ENCODE results near the gene FXYD3. TPM values are rescaled to one million over a fixed set of nuclear protein-coding genes. Genes with fewer than 3 reads are reported as not detected.
A peak's percentile ranks its signal among the peaks of the same experiment; 100 is the strongest.

The FXYD3 gene
- total RNA-seq, 2 donors from 2014 or later: not detected

DNA sequence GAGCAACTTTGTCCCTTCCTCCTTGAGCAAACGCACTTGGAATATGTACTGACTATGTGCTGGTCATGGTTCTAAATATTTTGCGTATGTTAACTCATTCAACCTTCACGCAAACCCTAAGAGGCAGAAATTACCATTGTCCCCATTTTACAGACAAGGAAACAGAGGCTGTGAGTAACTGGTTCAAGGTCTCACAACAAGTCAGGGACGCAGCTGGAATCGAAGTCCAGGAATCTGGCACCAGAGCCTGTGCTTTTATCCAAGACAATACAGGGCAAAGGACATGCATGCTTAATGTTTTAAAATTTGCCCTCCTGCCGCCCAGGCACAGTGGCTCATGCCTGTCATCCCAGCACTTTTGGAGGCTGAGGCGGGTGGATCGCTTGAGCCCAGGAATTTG, 44.0 kb downstream of the FXYD3 start:
- H3K4me3 Mint-ChIP-seq: peak overlapping the region; percentile 97
- no peaks in the 10 kb centered on the region for H3K27me3 Mint-ChIP-seq
- ATAC-seq (replicated peaks): no peak
- no peak overlapping the region for H3K27ac Mint-ChIP-seq
- H3K36me3 Mint-ChIP-seq (ENCODE audit: low read depth): peaks cover 100% of the 10 kb centered on the region
- no peaks in the 10 kb centered on the region for H3K9me3 Mint-ChIP-seq
- peaks cover 24% of the 10 kb centered on the region for H3K4me1 Mint-ChIP-seq

DNA sequence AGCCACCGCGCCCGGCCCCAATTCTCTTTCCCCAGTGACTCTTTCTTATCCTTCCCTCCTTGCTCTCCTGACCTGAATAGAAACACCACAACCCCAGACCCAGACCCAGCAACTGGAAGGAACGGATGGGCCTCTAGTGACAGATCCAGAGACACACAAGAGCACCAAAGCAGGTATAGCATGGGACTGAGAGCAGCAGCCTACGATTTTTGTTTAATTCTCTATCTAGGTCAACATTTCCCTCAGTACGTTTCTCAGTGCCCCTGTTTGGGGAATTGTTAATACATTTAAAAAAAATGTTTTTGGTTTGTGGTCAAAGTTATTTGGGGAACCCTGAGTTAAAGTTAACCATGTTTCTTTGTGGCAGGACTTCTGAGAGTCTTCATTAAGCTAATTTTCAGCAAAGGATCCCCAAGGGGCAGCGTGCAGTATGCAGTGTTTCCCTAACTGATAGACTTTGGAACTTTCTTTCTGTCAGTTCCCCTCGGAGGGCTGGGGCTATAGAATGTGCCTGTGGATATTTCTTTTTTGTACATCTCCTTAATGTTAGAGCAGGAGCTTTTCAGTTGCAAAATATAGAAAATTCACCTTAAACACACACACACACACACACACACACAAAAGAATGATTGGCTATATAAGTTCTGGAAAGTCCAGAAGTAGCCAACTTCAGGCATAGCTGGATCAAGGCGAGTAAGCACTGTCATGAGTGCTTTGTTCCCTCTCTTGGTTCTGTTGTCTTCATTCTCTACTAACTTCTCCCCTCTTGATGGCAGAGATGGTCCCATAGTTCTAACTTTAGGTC, 45.2 kb downstream of the FXYD3 start:
- H3K36me3 Mint-ChIP-seq (ENCODE audit: low read depth): peaks cover 100% of the 10 kb centered on the region
- no peak overlapping the region for H3K4me3 Mint-ChIP-seq
- H3K4me1 Mint-ChIP-seq: peaks cover 29% of the 10 kb centered on the region
- H3K27me3 Mint-ChIP-seq: no peaks in the 10 kb centered on the region
- no peaks in the 10 kb centered on the region for H3K9me3 Mint-ChIP-seq
- no peak for ATAC-seq (replicated peaks)
- no peak overlapping the region for H3K27ac Mint-ChIP-seq

DNA sequence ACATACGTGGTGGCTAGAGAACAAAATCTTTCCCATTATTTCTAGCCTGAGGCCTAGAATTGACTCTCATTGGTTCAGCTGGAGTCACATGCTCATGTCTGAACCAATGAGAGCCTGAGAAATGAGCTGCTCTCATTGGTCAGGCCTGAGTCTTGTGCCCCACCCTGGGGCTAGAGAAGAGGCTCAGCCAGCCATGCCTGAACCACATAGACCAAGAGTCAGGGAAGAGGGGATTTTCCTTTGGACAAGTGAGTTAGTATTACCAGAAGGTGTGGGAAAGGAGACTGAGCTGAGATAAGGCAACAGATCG, 45.8 kb downstream of the FXYD3 start:
- H3K4me1 Mint-ChIP-seq: peaks cover 28% of the 10 kb centered on the region
- H3K36me3 Mint-ChIP-seq (ENCODE audit: low read depth): peaks cover 100% of the 10 kb centered on the region
- no peak overlapping the region for H3K27ac Mint-ChIP-seq
- ATAC-seq (replicated peaks): peak; percentile 43
- no peaks in the 10 kb centered on the region for H3K27me3 Mint-ChIP-seq
- H3K4me3 Mint-ChIP-seq: no peak overlapping the region
- H3K9me3 Mint-ChIP-seq: peaks cover 2% of the 10 kb centered on the region

DNA sequence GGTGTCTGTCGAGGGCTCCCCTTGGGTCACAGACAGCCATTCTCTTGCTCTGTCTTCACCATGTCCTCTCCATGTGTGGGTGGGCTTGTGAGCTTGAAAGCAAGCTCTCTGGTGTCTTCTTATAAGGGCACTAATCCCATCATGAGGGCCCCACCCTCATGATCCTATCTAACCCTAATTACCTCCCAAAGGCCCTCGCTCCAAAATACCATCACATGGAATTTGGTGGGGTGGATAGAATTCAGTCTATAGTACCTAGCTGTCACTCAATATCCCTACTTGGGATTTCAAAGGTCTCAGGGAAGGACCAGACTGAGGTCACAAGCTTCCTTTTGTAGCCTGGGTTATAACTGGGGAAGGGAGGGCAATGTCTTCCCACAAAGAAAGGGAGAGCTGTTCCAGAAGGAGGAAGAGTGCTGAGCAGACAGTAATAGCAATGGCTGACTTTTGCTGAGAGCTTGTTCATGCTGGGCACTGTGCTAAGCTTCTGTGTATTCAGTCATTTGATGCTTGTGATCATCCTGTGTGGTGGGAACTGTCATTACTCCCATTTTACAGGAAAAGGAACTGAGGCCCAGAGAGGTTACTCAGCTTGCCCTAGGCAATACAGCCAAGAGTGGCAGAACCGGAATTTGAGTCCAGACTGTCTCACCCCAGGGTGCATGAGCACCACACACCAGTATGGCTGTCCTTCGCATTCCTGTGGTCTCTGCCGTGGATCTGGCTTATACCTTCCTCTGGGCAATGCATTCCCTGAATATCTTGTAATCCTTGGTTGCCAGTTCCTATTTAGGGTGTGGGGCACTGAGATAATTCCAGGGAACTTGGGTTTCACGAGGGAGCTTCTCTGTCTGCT, 47.1 kb downstream of the FXYD3 start:
- H3K4me3 Mint-ChIP-seq: peak overlapping the region; percentile 20
- peaks cover 100% of the 10 kb centered on the region for H3K36me3 Mint-ChIP-seq (ENCODE audit: low read depth)
- peak overlapping the region; percentile 11 for H3K27ac Mint-ChIP-seq
- H3K27me3 Mint-ChIP-seq: no peaks in the 10 kb centered on the region
- peaks cover 32% of the 10 kb centered on the region for H3K4me1 Mint-ChIP-seq
- H3K9me3 Mint-ChIP-seq: peaks cover 4% of the 10 kb centered on the region
- ATAC-seq (replicated peaks): no peak

DNA sequence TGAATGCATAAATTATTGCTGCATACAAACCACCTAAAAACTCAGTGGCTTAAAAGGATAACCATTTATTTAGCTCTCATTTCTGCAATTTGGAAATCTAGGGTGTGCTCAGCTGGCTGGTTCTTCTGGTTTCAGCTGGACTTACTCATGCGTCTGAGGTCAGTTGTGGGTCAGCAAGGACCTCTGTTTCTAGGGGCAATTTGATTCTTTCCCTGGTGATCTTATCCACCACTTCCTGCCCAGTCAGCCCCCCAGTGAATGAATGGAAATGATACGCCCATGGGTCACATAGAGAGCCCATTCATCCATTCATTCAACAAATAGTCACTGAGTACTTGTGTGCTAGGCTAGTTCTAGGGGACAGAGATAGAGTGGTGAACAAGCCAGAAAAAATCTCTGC, 48.8 kb downstream of the FXYD3 start:
- peak; percentile 22 for ATAC-seq (replicated peaks)
- no peaks in the 10 kb centered on the region for H3K27me3 Mint-ChIP-seq
- H3K9me3 Mint-ChIP-seq: peaks cover 4% of the 10 kb centered on the region
- H3K4me1 Mint-ChIP-seq: peaks cover 34% of the 10 kb centered on the region
- peak overlapping the region; percentile 58 for H3K27ac Mint-ChIP-seq
- H3K4me3 Mint-ChIP-seq: peak overlapping the region; percentile 28
- H3K36me3 Mint-ChIP-seq (ENCODE audit: low read depth): peaks cover 100% of the 10 kb centered on the region

DNA sequence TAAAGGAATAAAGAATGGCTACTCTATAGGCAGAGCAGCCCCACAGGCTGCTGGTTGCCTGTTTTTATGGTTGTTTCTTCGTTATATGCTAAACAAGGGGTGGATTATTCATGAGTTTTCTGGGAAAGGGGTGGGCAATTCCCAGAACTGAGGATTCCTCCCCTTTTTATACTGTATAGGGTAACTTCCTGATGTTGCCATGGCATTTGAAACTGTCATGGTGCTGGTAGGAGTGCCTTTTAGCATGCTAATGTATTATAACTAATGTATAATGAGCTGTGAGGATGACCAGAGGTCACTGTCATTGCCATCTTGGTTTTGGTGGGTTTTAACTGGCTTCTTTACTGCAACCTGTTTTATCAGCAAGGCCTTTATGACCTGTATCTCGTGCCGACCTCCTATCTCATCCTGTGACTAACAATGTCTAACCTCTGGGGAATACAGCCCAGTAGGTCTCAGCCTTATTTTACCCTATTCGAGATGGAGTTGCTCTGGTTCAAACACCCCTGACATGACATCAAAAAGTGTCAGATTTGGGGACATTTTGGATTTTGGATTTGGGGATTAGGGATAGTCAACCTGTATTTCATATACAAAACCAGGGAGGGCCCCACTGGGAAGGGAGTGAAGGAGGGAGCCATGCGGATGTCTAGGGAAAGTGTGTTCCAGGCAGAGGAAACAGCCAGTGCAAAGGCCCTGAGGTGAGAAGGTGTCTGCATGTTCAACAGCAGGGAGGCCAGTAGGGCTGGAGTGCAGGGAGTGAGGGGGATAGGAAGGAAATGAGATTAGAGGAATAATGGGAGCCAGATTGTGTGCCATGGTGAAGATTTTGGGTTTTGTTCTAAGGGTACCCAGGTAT, 49.8 kb downstream of the FXYD3 start:
- peaks cover 100% of the 10 kb centered on the region for H3K36me3 Mint-ChIP-seq (ENCODE audit: low read depth)
- peaks cover 32% of the 10 kb centered on the region for H3K4me1 Mint-ChIP-seq
- H3K4me3 Mint-ChIP-seq: peak overlapping the region; percentile 34
- peaks cover 4% of the 10 kb centered on the region for H3K9me3 Mint-ChIP-seq
- H3K27ac Mint-ChIP-seq: peak overlapping the region; percentile 85
- H3K27me3 Mint-ChIP-seq: no peaks in the 10 kb centered on the region
- no peak for ATAC-seq (replicated peaks)

DNA sequence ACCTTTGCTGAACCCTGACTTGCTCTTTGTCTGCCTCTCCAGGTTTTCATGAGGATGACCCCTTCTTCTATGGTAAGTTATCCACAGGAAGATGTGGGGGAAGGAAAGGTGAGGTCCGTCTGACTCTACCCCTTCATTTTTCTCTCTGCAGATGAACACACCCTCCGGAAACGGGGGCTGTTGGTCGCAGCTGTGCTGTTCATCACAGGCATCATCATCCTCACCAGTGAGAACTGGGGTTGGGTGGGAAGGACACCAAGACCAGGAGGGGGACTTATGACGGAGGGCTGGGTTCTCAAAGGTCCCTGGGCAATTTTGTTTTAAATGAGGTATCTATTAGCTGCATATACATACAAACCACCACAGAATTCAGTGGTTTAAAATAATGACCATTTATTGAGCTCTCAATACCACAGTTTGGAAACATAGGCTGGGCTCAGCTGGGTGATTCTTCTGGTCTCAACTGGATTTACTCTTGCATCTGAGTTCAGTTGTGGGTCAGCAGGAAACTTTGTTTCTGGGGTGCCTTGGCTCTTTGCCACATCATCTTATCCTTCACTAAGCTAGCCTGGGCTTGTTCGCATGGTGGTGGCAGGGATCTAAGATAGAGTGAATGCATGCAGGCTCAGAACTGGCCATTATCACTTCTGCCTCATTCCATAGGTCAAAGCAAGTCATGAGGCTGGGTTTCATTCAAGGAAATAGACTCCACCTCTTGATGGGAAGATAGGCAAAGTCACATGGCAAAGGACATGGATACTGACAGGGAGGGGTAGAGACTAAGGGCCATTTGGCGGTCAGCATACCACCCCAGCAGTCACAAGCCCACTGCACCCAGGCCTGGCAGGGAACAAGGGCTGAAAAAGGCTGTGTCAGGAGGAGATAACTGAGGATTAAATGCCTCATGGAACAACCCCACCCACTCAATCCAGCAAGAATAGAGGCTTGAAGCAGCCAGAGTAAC, 50.8 kb downstream of the FXYD3 start:
- Mint-ChIP-seq H3K9me3 (peaks cover 4% of the 10 kb centered on the region), H3K27ac (peak overlapping the region; percentile 85), H3K36me3 (ENCODE audit: low read depth) (peaks cover 100% of the 10 kb centered on the region), H3K27me3 (no peaks in the 10 kb centered on the region), H3K4me1 (peaks cover 30% of the 10 kb centered on the region), H3K4me3 (peak overlapping the region; percentile 50)
- no peak for ATAC-seq (replicated peaks)

DNA sequence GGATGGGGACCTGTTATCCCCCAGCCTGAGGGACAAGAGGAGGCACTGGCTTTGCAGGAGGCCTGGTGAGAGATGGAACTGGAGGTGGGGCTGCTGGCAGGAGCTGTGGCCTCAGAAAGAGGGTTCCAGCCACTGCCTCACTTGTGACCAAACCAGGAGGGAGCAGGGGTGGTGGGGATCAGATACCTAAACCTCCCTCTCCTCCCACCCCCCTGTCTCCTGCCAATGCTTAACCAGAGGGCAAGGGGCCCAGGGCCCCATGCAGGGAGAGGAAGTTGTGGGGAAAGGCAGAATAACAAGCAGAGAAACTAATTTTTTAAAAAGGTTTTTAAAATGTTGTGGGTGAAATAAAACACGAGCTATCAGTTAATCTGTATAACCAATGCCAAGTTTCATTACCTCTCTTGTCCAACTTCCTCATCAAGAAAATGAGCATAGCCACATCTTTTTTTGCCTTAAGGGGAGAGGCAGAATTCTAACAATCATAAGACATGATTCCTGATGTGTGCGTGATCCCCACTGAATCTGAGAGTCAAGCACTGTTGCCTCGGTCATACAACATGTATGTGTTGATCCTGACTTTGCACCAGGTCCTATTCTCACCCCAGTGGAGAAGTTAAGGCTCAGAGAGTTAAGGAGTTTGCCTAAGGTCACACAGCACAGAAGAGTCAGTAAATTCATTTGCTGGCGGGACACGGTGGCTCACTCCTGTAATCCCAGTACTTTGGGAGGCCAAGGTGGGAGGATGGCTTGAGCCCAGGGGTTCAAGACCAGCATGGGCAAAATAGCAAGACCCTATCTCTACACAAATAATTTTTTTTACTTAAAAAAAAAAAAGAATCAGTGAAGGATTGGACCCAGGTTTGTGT, 51.9 kb downstream of the FXYD3 start:
- Mint-ChIP-seq H3K27me3 (no peaks in the 10 kb centered on the region), H3K36me3 (ENCODE audit: low read depth) (peaks cover 100% of the 10 kb centered on the region), H3K4me1 (peaks cover 30% of the 10 kb centered on the region), H3K9me3 (peaks cover 4% of the 10 kb centered on the region), H3K27ac (peak overlapping the region; percentile 85), H3K4me3 (peak overlapping the region; percentile 50)
- no peak for ATAC-seq (replicated peaks)

DNA sequence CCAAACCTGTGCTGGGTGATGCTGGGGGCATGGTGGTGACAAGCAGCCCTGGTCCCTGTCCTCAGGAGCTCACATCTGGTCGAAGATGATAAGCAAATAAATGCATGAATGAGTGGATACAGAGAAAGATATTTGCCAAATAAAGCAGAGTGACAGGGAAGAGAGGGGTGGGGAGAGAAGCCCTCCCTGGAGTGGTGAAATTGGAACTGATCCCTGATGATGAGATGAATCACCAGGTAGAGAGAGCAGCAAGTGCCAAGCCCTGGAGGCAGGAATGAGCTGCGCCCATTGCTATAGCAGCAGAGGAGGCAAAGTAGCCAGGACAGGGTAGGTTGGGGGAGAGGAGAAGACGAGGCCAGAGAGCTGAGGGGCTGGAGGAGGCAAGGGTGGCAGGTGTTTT, 52.6 kb downstream of the FXYD3 start:
- no peaks in the 10 kb centered on the region for H3K27me3 Mint-ChIP-seq
- peaks cover 4% of the 10 kb centered on the region for H3K9me3 Mint-ChIP-seq
- peaks cover 94% of the 10 kb centered on the region for H3K36me3 Mint-ChIP-seq (ENCODE audit: low read depth)
- H3K4me3 Mint-ChIP-seq: no peak overlapping the region
- no peak for ATAC-seq (replicated peaks)
- H3K4me1 Mint-ChIP-seq: peaks cover 30% of the 10 kb centered on the region
- peak overlapping the region; percentile 85 for H3K27ac Mint-ChIP-seq

DNA sequence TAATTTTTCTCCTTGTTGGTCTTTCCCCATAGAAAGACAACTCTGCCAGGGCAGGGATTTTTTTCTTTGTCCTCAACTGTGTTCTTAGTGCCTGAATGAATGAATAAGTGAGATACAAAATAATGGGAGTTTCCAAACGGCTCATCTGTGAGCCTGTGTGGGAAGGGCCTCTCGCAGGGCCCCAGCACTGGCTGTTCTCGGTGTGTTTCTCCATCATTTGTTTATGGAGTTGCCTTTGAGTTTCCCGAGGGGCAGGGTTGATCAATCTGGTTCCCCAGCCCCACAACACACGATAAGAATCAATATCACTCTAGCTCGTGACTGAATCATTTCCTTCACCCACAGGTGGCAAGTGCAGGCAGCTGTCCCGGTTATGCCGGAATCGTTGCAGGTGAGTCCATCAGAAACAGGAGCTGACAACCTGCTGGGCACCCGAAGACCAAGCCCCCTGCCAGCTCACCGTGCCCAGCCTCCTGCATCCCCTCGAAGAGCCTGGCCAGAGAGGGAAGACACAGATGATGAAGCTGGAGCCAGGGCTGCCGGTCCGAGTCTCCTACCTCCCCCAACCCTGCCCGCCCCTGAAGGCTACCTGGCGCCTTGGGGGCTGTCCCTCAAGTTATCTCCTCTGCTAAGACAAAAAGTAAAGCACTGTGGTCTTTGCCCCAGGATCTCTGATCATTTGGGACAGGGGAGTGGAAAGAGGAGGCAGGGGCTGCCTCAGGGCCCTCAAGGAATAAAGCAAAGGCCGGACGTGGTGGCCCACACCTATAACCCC, 53.8 kb downstream of the FXYD3 start:
- peaks cover 82% of the 10 kb centered on the region for H3K36me3 Mint-ChIP-seq (ENCODE audit: low read depth)
- peak; percentile 77 for ATAC-seq (replicated peaks)
- H3K9me3 Mint-ChIP-seq: peaks cover 4% of the 10 kb centered on the region
- peak overlapping the region; percentile 85 for H3K27ac Mint-ChIP-seq
- peak overlapping the region; percentile 40 for H3K4me3 Mint-ChIP-seq
- no peaks in the 10 kb centered on the region for H3K27me3 Mint-ChIP-seq
- peaks cover 33% of the 10 kb centered on the region for H3K4me1 Mint-ChIP-seq

DNA sequence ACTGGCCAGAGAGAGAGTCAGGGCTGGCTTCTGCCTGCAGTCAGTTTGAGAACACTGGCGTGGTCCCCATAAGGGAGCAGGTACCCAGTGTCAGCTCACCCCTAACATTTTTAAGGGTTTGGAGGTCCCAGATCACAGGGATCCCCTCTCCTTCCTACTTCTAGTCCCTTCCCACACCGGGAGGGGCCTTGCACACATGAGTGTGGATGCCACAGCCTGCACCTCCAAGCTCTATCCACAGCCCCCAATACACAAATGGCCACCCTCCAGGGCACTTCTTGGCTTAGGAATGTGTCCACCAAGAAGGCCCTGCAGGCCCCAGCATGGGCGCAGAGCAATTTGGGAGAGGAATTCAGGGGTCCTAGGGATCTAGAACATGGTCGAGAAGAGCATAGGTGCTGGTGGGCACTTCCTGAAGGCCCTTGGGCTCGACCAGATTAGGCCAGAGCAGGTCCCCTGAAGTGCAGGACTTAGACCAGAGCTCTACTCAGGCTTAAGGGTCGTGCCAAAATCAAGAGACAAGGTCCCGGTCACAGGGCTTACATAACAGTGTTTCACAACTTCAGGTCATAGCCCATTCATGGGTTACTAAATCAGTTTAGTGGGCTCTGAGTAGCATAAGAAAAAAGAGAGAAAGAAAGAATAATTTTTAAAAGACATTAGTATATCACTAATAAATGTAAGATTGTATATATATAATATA, 54.9 kb downstream of the FXYD3 start:
- Mint-ChIP-seq H3K27me3 (no peaks in the 10 kb centered on the region), H3K4me1 (peaks cover 29% of the 10 kb centered on the region), H3K9me3 (peaks cover 4% of the 10 kb centered on the region), H3K27ac (peak overlapping the region; percentile 85), H3K4me3 (no peak overlapping the region), H3K36me3 (ENCODE audit: low read depth) (peaks cover 71% of the 10 kb centered on the region)
- no peak for ATAC-seq (replicated peaks)

DNA sequence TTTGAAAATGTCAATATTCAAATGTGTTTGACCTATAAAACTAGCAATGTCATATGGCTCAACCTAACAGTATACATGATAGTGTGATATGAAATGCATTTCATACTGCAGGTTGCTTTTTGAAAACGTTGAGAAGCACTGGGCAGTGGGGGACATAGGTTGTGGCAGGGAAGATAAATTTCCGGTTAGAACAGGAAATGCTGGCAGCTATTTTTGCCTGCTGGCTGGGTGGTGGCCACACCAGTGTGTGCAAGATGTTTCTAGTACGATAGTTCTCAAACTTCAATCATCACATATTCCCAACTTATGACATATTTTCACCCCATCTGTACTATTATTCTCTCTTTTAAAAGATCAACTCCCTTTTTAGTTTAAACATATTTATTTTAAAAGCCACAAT, 56.1 kb downstream of the FXYD3 start:
- H3K36me3 Mint-ChIP-seq (ENCODE audit: low read depth): peaks cover 59% of the 10 kb centered on the region
- H3K27me3 Mint-ChIP-seq: no peaks in the 10 kb centered on the region
- no peaks in the 10 kb centered on the region for H3K9me3 Mint-ChIP-seq
- H3K4me1 Mint-ChIP-seq: peaks cover 20% of the 10 kb centered on the region
- ATAC-seq (replicated peaks): no peak
- peak overlapping the region; percentile 46 for H3K27ac Mint-ChIP-seq
- no peak overlapping the region for H3K4me3 Mint-ChIP-seq

Measured in activated T-helper 17 cell treated with anti-CD3 and anti-CD28 coated beads, Interleukin-2, amount 50 U/mL, for 72 hours (primary cell).